Ishikawa (cell line): ENCODE results near the gene RMND1.

ENCODE experiments used
- CEBPB ChIP-seq: IDR thresholded peaks from 2 replicates; pipeline ENCODE4 v1.6.1; 2012
- CREB1 ChIP-seq: IDR thresholded peaks from 2 replicates; pipeline ENCODE4 v1.6.1; 2012; ENCODE audit warnings: low read depth
- EGR1 ChIP-seq: IDR thresholded peaks from 2 replicates; pipeline ENCODE4 v1.6.1; 2012
- EP300 ChIP-seq: IDR thresholded peaks from 2 replicates; pipeline ENCODE4 v1.6.1; 2012; ENCODE audit warnings: borderline replicate concordance
- FOXM1 ChIP-seq: IDR thresholded peaks from 2 replicates; pipeline ENCODE4 v1.6.1; 2012; ENCODE audit warnings: low read depth, borderline replicate concordance
- NFIC ChIP-seq: IDR thresholded peaks from 2 replicates; pipeline ENCODE4 v1.6.1; 2012
- RAD21 ChIP-seq: IDR thresholded peaks from 2 replicates; pipeline ENCODE4 v1.6.1; 2012; ENCODE audit warnings: low read depth
- REST ChIP-seq: IDR thresholded peaks from 2 replicates; pipeline ENCODE4 v1.6.1; 2012; ENCODE audit warnings: low read depth, mild to moderate bottlenecking
- TAF1 ChIP-seq: IDR thresholded peaks from 2 replicates; pipeline ENCODE4 v1.6.1; 2012; ENCODE audit warnings: low read depth, mild to moderate bottlenecking
- TCF12 ChIP-seq: IDR thresholded peaks from 2 replicates; pipeline ENCODE4 v1.6.1; 2012; ENCODE audit warnings: low read depth
- TEAD4 ChIP-seq: IDR thresholded peaks from 2 replicates; pipeline ENCODE4 v1.6.1; 2012
- USF1 ChIP-seq: IDR thresholded peaks from 2 replicates; pipeline ENCODE4 v1.6.1; 2012
- YY1 ChIP-seq: IDR thresholded peaks from 2 replicates; pipeline ENCODE4 v1.6.1; 2012; ENCODE audit warnings: low read depth
- ZBTB7A ChIP-seq: IDR thresholded peaks from 2 replicates; pipeline ENCODE4 v1.6.1; 2012; ENCODE audit warnings: low read depth
- TF ChIP-seq, protein P1 (sequence below): IDR thresholded peaks from 2 replicates; pipeline ENCODE4 v1.6.1; 2012

Gene RMND1

DNA sequence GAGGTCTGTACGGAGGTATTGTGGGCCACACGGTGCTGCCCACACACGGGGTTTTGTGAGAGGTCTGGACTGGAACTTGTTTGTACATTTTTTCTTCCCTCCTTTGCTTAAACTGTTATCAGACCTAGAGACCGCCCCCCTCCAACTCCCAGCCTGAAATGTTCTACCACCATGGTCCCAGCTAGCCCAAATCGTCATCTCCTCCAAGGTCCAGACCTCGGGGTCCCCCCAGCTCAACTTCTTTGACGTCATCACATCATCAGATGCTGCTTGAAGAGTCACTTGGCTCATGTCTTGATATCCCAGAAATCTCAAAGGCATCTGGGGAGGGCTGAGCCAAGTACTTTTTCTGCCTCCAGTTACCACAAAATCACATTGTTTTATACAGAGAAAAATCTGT is 39.1 kb upstream of the RMND1 start:
- TF ChIP-seq TAF1 = no peak
- TF ChIP-seq NFIC = no peak
- TF ChIP-seq USF1 = no peak
- TF ChIP-seq ZBTB7A = no peak
- no peak for TF ChIP-seq REST
- TF ChIP-seq RAD21 = no peak
- TF ChIP-seq EGR1 = no peak
- TF ChIP-seq, protein P1, sequence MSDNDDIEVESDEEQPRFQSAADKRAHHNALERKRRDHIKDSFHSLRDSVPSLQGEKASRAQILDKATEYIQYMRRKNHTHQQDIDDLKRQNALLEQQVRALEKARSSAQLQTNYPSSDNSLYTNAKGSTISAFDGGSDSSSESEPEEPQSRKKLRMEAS = no peak
- TF ChIP-seq TEAD4 = no peak
- no peak for TF ChIP-seq TCF12
- no peak for TF ChIP-seq CREB1
- no peak for TF ChIP-seq EP300
- no peak for TF ChIP-seq CEBPB
- no peak for TF ChIP-seq YY1

GRCh38 chr6:151488226-151488625 is 36.3 kb upstream of the RMND1 start:
- TF ChIP-seq EP300 (no peak), FOXM1 (no peak), REST (no peak), RAD21 (no peak), TCF12 (no peak), TEAD4 (no peak), CEBPB (no peak), NFIC (no peak), CREB1 (no peak), EGR1 (no peak), USF1 (no peak), TAF1 (no peak), ZBTB7A (no peak), YY1 (no peak)
- TF ChIP-seq, protein P1 = no peak

DNA sequence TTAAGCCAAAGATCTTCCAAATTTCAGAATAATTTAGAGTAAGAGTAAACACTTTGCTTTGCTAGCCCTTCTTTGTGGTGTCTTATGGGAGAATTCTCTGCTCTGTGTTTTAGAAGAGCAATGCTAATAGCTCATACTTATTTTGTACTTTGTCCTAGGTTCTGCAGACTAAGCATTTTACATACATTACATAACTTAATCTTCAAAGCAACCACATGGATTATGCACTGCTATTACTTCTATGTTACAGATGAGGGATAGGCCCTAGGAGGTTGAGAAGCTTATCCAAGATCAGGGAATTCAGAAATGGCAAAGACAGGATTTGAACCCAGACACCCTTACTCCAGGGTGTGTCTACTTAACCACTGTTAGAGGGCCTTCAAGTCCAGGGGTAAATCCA is 32.1 kb upstream of the RMND1 start:
- TF ChIP-seq REST = no peak
- no peak for TF ChIP-seq NFIC
- TF ChIP-seq RAD21 = no peak
- TF ChIP-seq TEAD4 = no peak
- no peak for TF ChIP-seq EP300
- no peak for TF ChIP-seq CEBPB
- no peak for TF ChIP-seq TAF1
- TF ChIP-seq USF1 = no peak
- TF ChIP-seq TCF12 = no peak
- no peak for TF ChIP-seq ZBTB7A

- no peak for TF ChIP-seq CREB1
- no peak for TF ChIP-seq EGR1
- no peak for TF ChIP-seq YY1
Observed at GRCh38 chr6:151482290-151482689, 30.4 kb upstream of the RMND1 start.

DNA sequence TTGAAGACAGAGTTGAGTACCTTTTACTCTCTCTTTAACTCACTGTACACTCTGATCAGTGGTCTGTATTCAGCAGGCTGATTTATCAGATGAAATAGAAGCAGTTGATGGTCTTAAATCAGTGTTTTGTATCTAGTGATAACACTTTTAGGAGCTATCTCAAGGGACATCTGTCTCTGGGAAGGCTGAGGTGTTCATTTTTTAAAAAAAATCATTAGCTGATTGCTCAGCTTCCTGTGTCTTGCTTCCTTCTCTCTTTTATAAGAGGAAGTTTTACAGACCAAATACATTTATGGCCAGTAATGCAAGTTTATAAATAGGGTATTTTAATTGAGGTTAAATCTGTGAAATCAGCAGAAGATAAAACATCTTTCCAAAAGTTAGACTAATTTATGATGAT is 29.9 kb upstream of the RMND1 start:
- no peak for TF ChIP-seq ZBTB7A
- no peak for TF ChIP-seq TAF1
- TF ChIP-seq USF1 = no peak
- no peak for TF ChIP-seq EGR1
